Measurements from ENCODE around the gene COX10. TPM values are rescaled to one million over a fixed set of nuclear protein-coding genes. Genes with fewer than 3 reads are reported as not detected.

Gene COX10
- total RNA-seq, 4 donors from 2014 or later, result 12.5 to 36.0 (median 24.3) TPM

DNA sequence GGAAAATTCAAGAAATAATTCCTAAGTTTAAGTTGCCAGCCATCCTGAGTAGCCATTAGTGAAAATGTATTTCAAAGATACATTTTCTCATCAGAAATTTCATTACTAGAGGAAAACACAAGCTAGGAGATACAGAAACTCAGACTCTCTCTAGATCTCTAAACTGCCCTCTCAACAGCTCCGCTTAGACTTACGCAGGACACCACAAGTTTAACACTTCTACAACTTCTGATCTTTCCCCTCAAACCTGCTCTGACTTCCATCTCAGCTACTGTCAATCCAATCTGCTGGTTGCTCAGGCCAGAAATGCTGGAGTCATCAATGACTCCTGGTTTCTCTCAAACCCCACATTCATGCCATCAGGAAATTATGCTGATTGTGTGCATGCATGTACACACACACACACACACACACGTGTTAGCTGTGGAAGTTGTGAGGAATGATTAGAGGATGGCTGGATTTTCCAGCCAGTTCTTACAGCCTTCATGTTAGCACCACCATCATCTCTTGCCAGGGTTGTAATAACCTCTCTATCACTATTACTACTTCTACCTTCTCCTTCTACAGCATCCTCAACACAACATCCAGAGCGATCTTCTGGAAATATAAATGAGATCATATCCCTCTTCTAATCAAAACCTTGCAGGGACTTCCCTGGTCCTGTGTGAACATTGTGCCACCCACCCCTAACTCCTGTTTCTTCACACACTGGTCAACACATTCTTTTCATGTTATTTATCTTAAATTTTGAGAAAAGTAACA, 47.1 kb downstream of the COX10 start:
- Histone ChIP-seq H3K36me3 (no peaks in the 10 kb centered on the region), H3K27ac (no peak overlapping the region), H3K9me3 (no peaks in the 10 kb centered on the region), H3K4me3 (no peak overlapping the region), H3K4me1 (no peaks in the 10 kb centered on the region), H3K27me3 (no peaks in the 10 kb centered on the region)
- WGBS, 2 donors, result 87 to 93% methylated on average over 4 of the region's 4 CpGs
- no peak for DNase-seq
- intact Hi-C loops (cut with DNase I), result no loop called here
- TF ChIP-seq, protein P1, sequence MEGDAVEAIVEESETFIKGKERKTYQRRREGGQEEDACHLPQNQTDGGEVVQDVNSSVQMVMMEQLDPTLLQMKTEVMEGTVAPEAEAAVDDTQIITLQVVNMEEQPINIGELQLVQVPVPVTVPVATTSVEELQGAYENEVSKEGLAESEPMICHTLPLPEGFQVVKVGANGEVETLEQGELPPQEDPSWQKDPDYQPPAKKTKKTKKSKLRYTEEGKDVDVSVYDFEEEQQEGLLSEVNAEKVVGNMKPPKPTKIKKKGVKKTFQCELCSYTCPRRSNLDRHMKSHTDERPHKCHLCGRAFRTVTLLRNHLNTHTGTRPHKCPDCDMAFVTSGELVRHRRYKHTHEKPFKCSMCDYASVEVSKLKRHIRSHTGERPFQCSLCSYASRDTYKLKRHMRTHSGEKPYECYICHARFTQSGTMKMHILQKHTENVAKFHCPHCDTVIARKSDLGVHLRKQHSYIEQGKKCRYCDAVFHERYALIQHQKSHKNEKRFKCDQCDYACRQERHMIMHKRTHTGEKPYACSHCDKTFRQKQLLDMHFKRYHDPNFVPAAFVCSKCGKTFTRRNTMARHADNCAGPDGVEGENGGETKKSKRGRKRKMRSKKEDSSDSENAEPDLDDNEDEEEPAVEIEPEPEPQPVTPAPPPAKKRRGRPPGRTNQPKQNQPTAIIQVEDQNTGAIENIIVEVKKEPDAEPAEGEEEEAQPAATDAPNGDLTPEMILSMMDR (IDR thresholded peaks at IDR 0.05), result no peak
- no peak for TF ChIP-seq POLR2A (IDR thresholded peaks at IDR 0.05)

- no peak overlapping the region for H3K4me3 ChIP-seq
- H3K4me1 ChIP-seq, result no peaks in the 10 kb centered on the region
- H3K27ac ChIP-seq, result no peak overlapping the region
- 74 to 87% methylated on average over 2 of the region's 2 CpGs for WGBS, 2 donors
- no peak for TF ChIP-seq POLR2A (IDR thresholded peaks at IDR 0.05)
- TF ChIP-seq, protein P1 (IDR thresholded peaks at IDR 0.05), result no peak
- no peaks in the 10 kb centered on the region for H3K36me3 ChIP-seq
- intact Hi-C loops (cut with DNase I), result no loop called here
- no peaks in the 10 kb centered on the region for H3K27me3 ChIP-seq
- no peaks in the 10 kb centered on the region for H3K9me3 ChIP-seq
- no peak for DNase-seq
Measured at GRCh38 chr17:14118951-14119350, 49.6 kb downstream of the COX10 start.

GRCh38 chr17:14119546-14119945, 50.2 kb downstream of the COX10 start:
- intact Hi-C loops (cut with DNase I), result no loop called here
- TF ChIP-seq, protein P1 (IDR thresholded peaks at IDR 0.05), result no peak
- no peak for TF ChIP-seq POLR2A (IDR thresholded peaks at IDR 0.05)
- H3K4me3 ChIP-seq, result no peak overlapping the region
- no peaks in the 10 kb centered on the region for H3K27me3 ChIP-seq
- no peaks in the 10 kb centered on the region for H3K9me3 ChIP-seq
- DNase-seq, result no peak
- H3K36me3 ChIP-seq, result no peaks in the 10 kb centered on the region
- H3K27ac ChIP-seq, result no peak overlapping the region
- H3K4me1 ChIP-seq, result no peaks in the 10 kb centered on the region
- 80% methylated on average over 3 of the region's 3 CpGs for WGBS, 2 donors

DNA sequence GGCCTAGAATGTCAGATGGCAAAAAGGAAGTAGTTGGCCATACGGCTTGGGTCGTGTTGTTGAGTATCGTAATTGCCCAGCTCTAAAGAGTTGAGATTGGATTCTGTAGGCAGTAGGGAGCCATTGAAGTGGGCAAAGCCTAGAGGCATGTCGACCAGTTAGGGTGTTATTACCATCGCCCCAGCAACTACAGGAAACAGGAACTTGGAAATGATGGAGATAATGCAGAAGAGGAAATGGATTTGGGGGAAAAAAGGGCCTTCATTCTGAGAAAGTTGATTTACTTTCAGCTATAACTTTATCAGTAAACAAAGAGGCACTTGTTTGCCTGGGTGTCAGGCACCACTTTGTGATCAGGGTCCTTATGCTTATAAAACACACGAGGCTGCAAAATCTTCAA, 52.6 kb downstream of the COX10 start:
- 86 to 90% methylated on average over 6 of the region's 6 CpGs for WGBS, 2 donors
- no peaks in the 10 kb centered on the region for H3K4me1 ChIP-seq
- no peak overlapping the region for H3K27ac ChIP-seq
- TF ChIP-seq, protein P1 (IDR thresholded peaks at IDR 0.05), result no peak
- no peak for TF ChIP-seq POLR2A (IDR thresholded peaks at IDR 0.05)
- no peak overlapping the region for H3K4me3 ChIP-seq
- H3K36me3 ChIP-seq, result no peaks in the 10 kb centered on the region
- H3K9me3 ChIP-seq, result no peaks in the 10 kb centered on the region
- DNase-seq, result no peak
- H3K27me3 ChIP-seq, result no peaks in the 10 kb centered on the region
- intact Hi-C loops (cut with DNase I), result no loop called here

DNA sequence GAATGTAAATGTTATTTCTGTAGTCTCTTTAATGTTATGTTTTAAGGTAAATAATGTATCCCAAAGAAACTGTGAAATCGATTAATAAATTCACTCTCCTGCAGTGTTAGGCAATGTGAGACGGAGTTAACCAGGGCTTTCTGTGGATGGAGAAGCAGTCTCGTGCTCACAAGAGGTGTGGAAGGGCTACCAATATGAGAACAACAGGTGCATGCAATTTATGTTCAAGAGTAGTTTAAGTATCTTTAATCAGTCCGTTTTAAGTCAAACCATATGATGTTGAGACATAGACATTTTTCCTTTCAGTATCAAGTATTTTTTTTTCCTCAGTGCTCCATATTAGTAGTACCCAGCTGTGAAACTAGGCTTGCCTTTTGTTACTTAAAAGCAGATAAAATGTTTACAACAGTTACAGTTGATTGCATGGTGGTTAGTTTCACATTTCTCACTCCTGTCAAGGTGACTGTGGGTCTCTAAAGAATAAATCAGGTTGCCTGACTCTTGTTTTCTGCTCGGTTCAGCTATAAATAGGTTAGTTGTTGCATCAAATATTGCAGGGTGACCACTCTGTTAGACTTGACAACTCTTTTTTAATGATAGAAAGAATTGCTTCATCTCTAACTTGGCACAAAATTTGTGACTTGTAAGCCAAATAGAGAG, 54.4 kb downstream of the COX10 start:
- H3K4me3 ChIP-seq, result no peak overlapping the region
- TF ChIP-seq, protein P1 (IDR thresholded peaks at IDR 0.05), result no peak
- TF ChIP-seq POLR2A (IDR thresholded peaks at IDR 0.05), result no peak
- 87 to 89% methylated on average over 5 of the region's 5 CpGs for WGBS, 2 donors
- intact Hi-C loops (cut with DNase I), result no loop called here
- no peaks in the 10 kb centered on the region for H3K36me3 ChIP-seq
- H3K9me3 ChIP-seq, result no peaks in the 10 kb centered on the region
- no peak overlapping the region for H3K27ac ChIP-seq
- no peak for DNase-seq
- no peaks in the 10 kb centered on the region for H3K4me1 ChIP-seq
- no peaks in the 10 kb centered on the region for H3K27me3 ChIP-seq

Data from esophagus squamous epithelium (tissue), 5 donors.